Measurements from ENCODE around the gene UBE2U. TPM values are rescaled to one million over a fixed set of nuclear protein-coding genes. Genes with fewer than 3 reads are reported as not detected.

The UBE2U gene
- total RNA-seq, 4 donors from 2014 or later, result not detected

- H3K27ac ChIP-seq, result no peak overlapping the region
- H3K4me3 ChIP-seq, result no peak overlapping the region
- no peaks in the 10 kb centered on the region for H3K36me3 ChIP-seq
- no peaks in the 10 kb centered on the region for H3K9me3 ChIP-seq
- no peaks in the 10 kb centered on the region for H3K4me1 ChIP-seq
- H3K27me3 ChIP-seq, result no peaks in the 10 kb centered on the region
- TF ChIP-seq CTCF (IDR thresholded peaks at IDR 0.05) (no peak), POLR2A (IDR thresholded peaks at IDR 0.05) (no peak)
- DNase-seq, result no peak
Measured at GRCh38 chr1:64182207-64182606, 21.2 kb upstream of the UBE2U start.

GRCh38 chr1:64183395-64184002, 19.9 kb upstream of the UBE2U start:
- no peaks in the 10 kb centered on the region for H3K36me3 ChIP-seq
- H3K4me1 ChIP-seq, result no peaks in the 10 kb centered on the region
- no peaks in the 10 kb centered on the region for H3K27me3 ChIP-seq
- H3K4me3 ChIP-seq, result no peak overlapping the region
- TF ChIP-seq CTCF (IDR thresholded peaks at IDR 0.05) (no peak), POLR2A (IDR thresholded peaks at IDR 0.05) (no peak)
- H3K9me3 ChIP-seq, result no peaks in the 10 kb centered on the region
- no peak overlapping the region for H3K27ac ChIP-seq
- no peak for DNase-seq

- no peaks in the 10 kb centered on the region for H3K9me3 ChIP-seq
- H3K27me3 ChIP-seq, result no peaks in the 10 kb centered on the region
- no peak for DNase-seq
- no peak overlapping the region for H3K4me3 ChIP-seq
- no peak overlapping the region for H3K27ac ChIP-seq
- TF ChIP-seq CTCF (IDR thresholded peaks at IDR 0.05) (no peak), POLR2A (IDR thresholded peaks at IDR 0.05) (no peak)
- H3K36me3 ChIP-seq, result no peaks in the 10 kb centered on the region
- H3K4me1 ChIP-seq, result no peaks in the 10 kb centered on the region
Measured at GRCh38 chr1:64184003-64184440, 19.4 kb upstream of the UBE2U start.

GRCh38 chr1:64186138-64186897, 17.1 kb upstream of the UBE2U start:
- Histone ChIP-seq H3K4me3 (no peak overlapping the region), H3K27ac (no peak overlapping the region), H3K9me3 (no peaks in the 10 kb centered on the region), H3K36me3 (no peaks in the 10 kb centered on the region), H3K27me3 (no peaks in the 10 kb centered on the region), H3K4me1 (no peaks in the 10 kb centered on the region)
- TF ChIP-seq CTCF (IDR thresholded peaks at IDR 0.05), result no peak
- no peak for DNase-seq

- no peaks in the 10 kb centered on the region for H3K9me3 ChIP-seq
- no peak for DNase-seq
- H3K4me1 ChIP-seq, result no peaks in the 10 kb centered on the region
- H3K27me3 ChIP-seq, result no peaks in the 10 kb centered on the region
- no peak overlapping the region for H3K27ac ChIP-seq
- H3K4me3 ChIP-seq, result no peak overlapping the region
- TF ChIP-seq POLR2A (IDR thresholded peaks at IDR 0.05) (no peak), CTCF (IDR thresholded peaks at IDR 0.05) (no peak)
- no peaks in the 10 kb centered on the region for H3K36me3 ChIP-seq
Measured at GRCh38 chr1:64186898-64187280, 16.5 kb upstream of the UBE2U start.

Data from Peyer's patch (tissue), 4 donors.